Lower lobe of right lung (tissue), 2 donors: ENCODE measurements around the gene SEC61B. TPM values are rescaled to one million over a fixed set of nuclear protein-coding genes. Genes with fewer than 3 reads are reported as not detected.

Source experiments
- ATAC-seq, 2 donors: fragments of 200-7000 bp; cut with Tn5 transposase; one replicate each; pipeline ENCODE4 v1.9.1; 2020 to 2022; ENCODE audit warnings: mild to moderate bottlenecking in 2 of 2, moderate library complexity in 2 of 2
- DNase-seq: peaks from one replicate; pipeline ENCODE4 v3.0.0-alpha.2; 2020
- H3K27ac ChIP-seq: fragments of 200-600 bp; one replicate; pipeline ENCODE4 v1.8.0; 2022
- H3K27me3 ChIP-seq: fragments of 200-600 bp; one replicate; pipeline ENCODE4 v1.8.0; 2022; ENCODE audit warnings: low read depth
- H3K36me3 ChIP-seq: fragments of 200-600 bp; one replicate; pipeline ENCODE4 v1.8.0; 2022; ENCODE audit warnings: mild to moderate bottlenecking
- H3K4me1 ChIP-seq: fragments of 200-600 bp; one replicate; pipeline ENCODE4 v1.8.0; 2022
- H3K4me3 ChIP-seq: fragments of 200-600 bp; one replicate; pipeline ENCODE4 v1.8.0; 2022; ENCODE audit warnings: mild to moderate bottlenecking
- H3K9me3 ChIP-seq: fragments of 200-600 bp; one replicate; pipeline ENCODE4 v1.8.0; 2022
- CTCF ChIP-seq: fragments of 200-600 bp; IDR thresholded peaks from one replicate; pipeline ENCODE4 v1.8.0; 2022; ENCODE audit warnings: antibody characterized with exemption, mild to moderate bottlenecking
- intact Hi-C: fragments of 100-400 bp; cut with DNase I; formaldehyde crosslinking; loops from one replicate; pipeline ENCODE4 v1.11.0; 2022
- total RNA-seq: library from RNA; stranded (reverse); fragmentation: NEBNext Ultra II Directional; extraction: Animal tissue kit (Norgen Biotek cat#: 25700); gene quantifications from one replicate; pipeline ENCODE4 v1.2.1, GENCODE V29; 2021
- donor health status: DM: no; HTN: yes; CAD: no; lungs with severe emphysema.

SEC61B gene
- total RNA-seq, 1 donor from 2014 or later: 111 TPM

- TF ChIP-seq CTCF: no peak
- Histone ChIP-seq H3K27me3 (no peaks in the 10 kb centered on the region), H3K9me3 (no peaks in the 10 kb centered on the region), H3K4me1 (no peaks in the 10 kb centered on the region), H3K27ac (no peak overlapping the region), H3K36me3 (no peaks in the 10 kb centered on the region), H3K4me3 (no peak overlapping the region)
- no peak for DNase-seq
- intact Hi-C loops: no loop called here
- no peak for ATAC-seq
Observed at GRCh38 chr9:99274495-99274894, 52.4 kb downstream of the SEC61B start.

Other genes with a start within 250 kb of the SEC61B start
- 78.8 TPM for gene TGFBR1, start 117.2 kb upstream of the SEC61B start, total RNA-seq
- gene ALG2, start 340 bp upstream of the SEC61B start, total RNA-seq: 35.4 TPM